Astrocyte (in vitro differentiated cells and primary cell): ENCODE measurements around the gene EIF4E1B. TPM values are rescaled to one million over a fixed set of nuclear protein-coding genes. Genes with fewer than 3 reads are reported as not detected.

ENCODE experiments used
- DNase-seq: peaks from one replicate; pipeline ENCODE4 v3.0.0-alpha.2; 2010; ENCODE audit warnings: low read depth
- FAIRE-seq: peaks from 2 replicates; lab custom pipeline; 2011; peaks lifted over from hg19 to GRCh38; lab: Jason Lieb, UNC
- H2AFZ ChIP-seq: 2 replicates; pipeline ENCODE4 v1.6.0; 2012; ENCODE audit warnings: low read depth, low read length, inconsistent platforms
- H3K27ac ChIP-seq: 2 replicates; pipeline ENCODE4 v1.5.1; 2011; ENCODE audit warnings: low read depth, low read length, inconsistent platforms
- H3K27me3 ChIP-seq: 2 replicates; pipeline ENCODE4 v1.6.0; 2011; ENCODE audit warnings: low read length, inconsistent platforms; ENCODE audit not compliant: insufficient read depth
- H3K36me3 ChIP-seq: 2 replicates; pipeline ENCODE4 v1.5.1; 2011; ENCODE audit warnings: low read length, inconsistent platforms; ENCODE audit not compliant: insufficient read depth
- H3K4me1 ChIP-seq: 2 replicates; pipeline ENCODE4 v1.5.1; 2011; ENCODE audit warnings: low read length, inconsistent platforms; ENCODE audit not compliant: insufficient read depth
- H3K4me2 ChIP-seq: 2 replicates; pipeline ENCODE4 v1.6.0; 2012; ENCODE audit warnings: low read length, inconsistent platforms
- H3K4me3 ChIP-seq: 2 replicates; pipeline ENCODE4 v1.5.1; 2011; ENCODE audit warnings: low read depth, mild to moderate bottlenecking, low read length, inconsistent platforms; ENCODE audit not compliant: insufficient read depth
- H3K79me2 ChIP-seq: 2 replicates; pipeline ENCODE4 v1.6.0; 2012; ENCODE audit warnings: mild to moderate bottlenecking, low read length, inconsistent platforms; ENCODE audit not compliant: insufficient read depth
- H3K9ac ChIP-seq: 2 replicates; pipeline ENCODE4 v1.6.0; 2012; ENCODE audit warnings: mild to moderate bottlenecking, low read length, inconsistent platforms
- H3K9me3 ChIP-seq: 2 replicates; pipeline ENCODE4 v1.5.1; 2012; ENCODE audit warnings: low read depth, mild to moderate bottlenecking, low read length, inconsistent platforms; ENCODE audit not compliant: insufficient read depth
- H4K20me1 ChIP-seq: 2 replicates; pipeline ENCODE4 v1.6.0; 2012; ENCODE audit warnings: low read length, inconsistent platforms; ENCODE audit not compliant: insufficient read depth
- H3K27ac Mint-ChIP-seq: one replicate; pipeline ENCODE4 v1.8.0; 2021; ENCODE audit warnings: mild to moderate bottlenecking, mixed read lengths; ENCODE audit not compliant: unreplicated experiment
- H3K27me3 Mint-ChIP-seq: one replicate; pipeline ENCODE4 v1.8.0; 2021; ENCODE audit warnings: low read depth, mixed read lengths; ENCODE audit not compliant: unreplicated experiment
- H3K36me3 Mint-ChIP-seq: one replicate; pipeline ENCODE4 v1.8.0; 2021; ENCODE audit warnings: low read depth, mixed read lengths; ENCODE audit not compliant: unreplicated experiment
- H3K4me1 Mint-ChIP-seq: one replicate; pipeline ENCODE4 v1.8.0; 2021; ENCODE audit warnings: low read depth, mixed read lengths; ENCODE audit not compliant: unreplicated experiment
- H3K4me3 Mint-ChIP-seq: one replicate; pipeline ENCODE4 v1.8.0; 2021; ENCODE audit warnings: mild to moderate bottlenecking, moderate library complexity, mixed read lengths; ENCODE audit not compliant: unreplicated experiment
- H3K9me3 Mint-ChIP-seq: one replicate; pipeline ENCODE4 v1.8.0; 2021; ENCODE audit warnings: mild to moderate bottlenecking, mixed read lengths; ENCODE audit not compliant: unreplicated experiment
- CTCF ChIP-seq: IDR thresholded peaks from 2 replicates; pipeline ENCODE4 v1.5.1; 2011; ENCODE audit warnings: low read depth, mild to moderate bottlenecking, inconsistent platforms, low read length, moderate library complexity; ENCODE audit not compliant: insufficient read depth
- EZH2 ChIP-seq: IDR thresholded peaks from 2 replicates; pipeline ENCODE4 v1.6.1; 2012; ENCODE audit warnings: mild to moderate bottlenecking, low read length, inconsistent platforms; ENCODE audit not compliant: insufficient read depth
- total RNA-seq: library from RNA; stranded (reverse); gene quantifications from 2 replicates; pipeline ENCODE4 v1.2.1, GENCODE V29; 2021

The EIF4E1B gene
- total RNA-seq, 1 donor from 2014 or later = not detected

GRCh38 chr5:176664886-176665285, 34.4 kb downstream of the EIF4E1B start:
- TF ChIP-seq EZH2 (peak; percentile 37), CTCF (no peak)
- H3K9me3 Mint-ChIP-seq = no peaks in the 10 kb centered on the region
- H3K36me3 Mint-ChIP-seq = no peaks in the 10 kb centered on the region
- H3K27me3 Mint-ChIP-seq = peaks cover 55% of the 10 kb centered on the region
- Histone ChIP-seq H3K9me3 (no peaks in the 10 kb centered on the region), H3K27ac (no peak overlapping the region), H3K4me1 (no peaks in the 10 kb centered on the region), H3K36me3 (no peaks in the 10 kb centered on the region), H4K20me1 (peaks cover 13% of the 10 kb centered on the region), H3K9ac (no peak overlapping the region), H3K79me2 (no peaks in the 10 kb centered on the region), H3K4me3 (no peak overlapping the region), H3K4me2 (no peak overlapping the region), H2AFZ (no peak overlapping the region), H3K27me3 (peaks cover 39% of the 10 kb centered on the region)
- no peaks in the 10 kb centered on the region for H3K4me1 Mint-ChIP-seq
- FAIRE-seq (no peak), DNase-seq (no peak)
- no peak overlapping the region for H3K27ac Mint-ChIP-seq
- no peak overlapping the region for H3K4me3 Mint-ChIP-seq

DNA sequence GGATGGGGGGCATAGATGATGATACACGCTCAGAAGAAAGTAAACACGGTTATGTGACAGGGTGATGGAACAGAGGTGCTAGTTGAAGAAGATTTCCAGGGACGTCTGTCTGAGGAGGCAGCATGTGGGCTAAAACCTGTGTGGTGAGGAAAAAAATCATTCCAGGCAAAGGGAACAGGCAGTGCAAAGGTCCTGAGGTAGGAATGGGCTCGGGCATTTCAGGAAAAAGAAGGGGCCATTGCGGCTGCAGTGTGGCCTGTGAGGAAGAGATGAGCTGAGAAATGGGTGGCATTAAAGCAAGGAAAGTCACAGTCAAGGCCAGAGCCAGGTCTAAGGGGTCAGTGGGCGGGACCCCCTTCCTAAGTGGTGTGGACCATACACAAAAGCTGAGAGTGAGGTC, 35.0 kb downstream of the EIF4E1B start:
- TF ChIP-seq CTCF (no peak), EZH2 (no peak)
- no peaks in the 10 kb centered on the region for H3K4me1 ChIP-seq
- FAIRE-seq = no peak
- no peak overlapping the region for H3K4me2 ChIP-seq
- DNase-seq = no peak
- H3K27me3 ChIP-seq = peaks cover 44% of the 10 kb centered on the region
- no peak overlapping the region for H2AFZ ChIP-seq
- no peaks in the 10 kb centered on the region for H3K9me3 Mint-ChIP-seq
- no peak overlapping the region for H3K27ac ChIP-seq
- H3K79me2 ChIP-seq = no peaks in the 10 kb centered on the region
- no peaks in the 10 kb centered on the region for H3K4me1 Mint-ChIP-seq
- no peaks in the 10 kb centered on the region for H3K36me3 Mint-ChIP-seq
- no peak overlapping the region for H3K4me3 ChIP-seq
- peaks cover 6% of the 10 kb centered on the region for H4K20me1 ChIP-seq
- no peaks in the 10 kb centered on the region for H3K36me3 ChIP-seq
- H3K27ac Mint-ChIP-seq = no peak overlapping the region
- H3K27me3 Mint-ChIP-seq = peaks cover 60% of the 10 kb centered on the region
- H3K4me3 Mint-ChIP-seq = no peak overlapping the region
- no peaks in the 10 kb centered on the region for H3K9me3 ChIP-seq
- no peak overlapping the region for H3K9ac ChIP-seq

DNA sequence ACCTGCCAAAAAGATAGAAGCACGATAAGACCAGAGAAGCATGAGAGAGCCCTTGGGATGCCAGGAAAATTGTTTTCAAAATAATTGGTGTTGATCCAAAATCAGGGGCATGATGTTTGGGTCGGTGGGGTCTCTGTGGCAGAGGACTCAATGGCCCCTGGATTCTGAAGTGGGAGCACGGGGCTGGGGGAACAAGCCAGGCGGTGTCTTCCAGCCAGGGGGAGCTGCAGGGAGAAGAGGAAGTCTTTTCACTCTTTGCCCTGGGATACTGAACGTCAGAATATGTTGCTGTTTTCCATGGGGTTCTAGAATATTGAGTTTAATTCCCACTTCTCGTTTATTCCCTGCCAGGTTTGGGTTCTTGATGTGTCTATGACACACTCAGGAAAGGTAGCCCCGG, 37.2 kb downstream of the EIF4E1B start:
- H3K79me2 ChIP-seq = no peaks in the 10 kb centered on the region
- no peak overlapping the region for H3K9ac ChIP-seq
- H2AFZ ChIP-seq = no peak overlapping the region
- H3K27me3 ChIP-seq = peaks cover 47% of the 10 kb centered on the region
- FAIRE-seq (no peak), DNase-seq (no peak)
- no peak overlapping the region for H3K4me3 Mint-ChIP-seq
- no peaks in the 10 kb centered on the region for H3K36me3 ChIP-seq
- no peaks in the 10 kb centered on the region for H3K4me1 ChIP-seq
- peaks cover 72% of the 10 kb centered on the region for H3K27me3 Mint-ChIP-seq
- no peaks in the 10 kb centered on the region for H3K36me3 Mint-ChIP-seq
- H4K20me1 ChIP-seq = no peaks in the 10 kb centered on the region
- no peaks in the 10 kb centered on the region for H3K4me1 Mint-ChIP-seq
- H3K4me3 ChIP-seq = no peak overlapping the region
- H3K27ac ChIP-seq = no peak overlapping the region
- TF ChIP-seq CTCF (no peak), EZH2 (no peak)
- H3K9me3 ChIP-seq = no peaks in the 10 kb centered on the region
- H3K27ac Mint-ChIP-seq = no peak overlapping the region
- no peaks in the 10 kb centered on the region for H3K9me3 Mint-ChIP-seq
- no peak overlapping the region for H3K4me2 ChIP-seq
